Right atrium auricular region (tissue), 2 donors: ENCODE measurements around the gene TRNAU1AP. TPM values are rescaled to one million over a fixed set of nuclear protein-coding genes. Genes with fewer than 3 reads are reported as not detected.

Experiments
- DNase-seq: peaks from one replicate; pipeline ENCODE4 v3.0.0-alpha.2; 2019; ENCODE audit warnings: low spot score
- H3K27ac ChIP-seq, 2 donors: fragments of 200-600 bp; sonication (generic); 1 replicate in 1 of 2; 2 replicates in 1 of 2; pipeline ENCODE4 v1.5.1; 2016 to 2019
- H3K27me3 ChIP-seq, 2 donors: fragments of 200-600 bp; sonication (generic); one replicate each; pipeline versions ENCODE4 v1.5.1 to v1.6.0; 2017 to 2019
- H3K36me3 ChIP-seq: fragments of 200-600 bp; sonication (generic); one replicate; pipeline ENCODE4 v1.5.1; 2016
- H3K4me1 ChIP-seq, 2 donors: fragments of 200-600 bp; sonication (generic); one replicate each; pipeline versions ENCODE4 v1.5.1 to v1.6.0; 2017 to 2019
- H3K4me3 ChIP-seq, 2 donors: fragments of 200-600 bp; sonication (generic); 1 replicate in 1 of 2; 2 replicates in 1 of 2; pipeline ENCODE4 v1.5.1; 2017 to 2019; ENCODE audit warnings: mild to moderate bottlenecking in 1 of 2, moderate library complexity in 1 of 2
- H3K9me3 ChIP-seq, 2 donors: fragments of 200-600 bp; sonication (generic); one replicate each; pipeline ENCODE4 v1.5.1; 2019
- CTCF ChIP-seq, 2 donors: fragments of 200-600 bp; sonication (generic); IDR thresholded peaks; one replicate each; pipeline ENCODE4 v1.5.1; 2019; ENCODE audit warnings: antibody characterized with exemption in 2 of 2
- total RNA-seq, 2 donors: library from RNA; depleted of rRNA; stranded (reverse); fragments of >200 nt; gene quantifications; one replicate each; pipeline ENCODE4 v1.1.0, GENCODE V29; 2016

TRNAU1AP gene
- total RNA-seq, 2 donors from 2014 or later, result 7.4 to 12.6 TPM

GRCh38 chr1:28507646-28508434, 45.0 kb upstream of the TRNAU1AP start:
- Histone ChIP-seq H3K36me3 (peaks cover 52% of the 10 kb centered on the region), H3K4me3 (peak overlapping the region; percentile 69 to 78), H3K27ac (peak overlapping the region; percentile 23 to 85), H3K4me1 (peaks cover 0 to 46% of the 10 kb centered on the region in 2 donors), H3K27me3 (no peaks in the 10 kb centered on the region), H3K9me3 (no peaks in the 10 kb centered on the region)
- DNase-seq, result no peak
- no peak for TF ChIP-seq CTCF (IDR thresholded peaks at IDR 0.05)

- H3K36me3 ChIP-seq, result peaks cover 58% of the 10 kb centered on the region
- TF ChIP-seq CTCF (IDR thresholded peaks at IDR 0.05), result no peak
- no peaks in the 10 kb centered on the region for H3K27me3 ChIP-seq
- peak overlapping the region in 1 of 2 donors; percentile 23 for H3K27ac ChIP-seq
- DNase-seq, result no peak
- H3K9me3 ChIP-seq, result no peaks in the 10 kb centered on the region
- H3K4me1 ChIP-seq, result peaks cover 0 to 46% of the 10 kb centered on the region in 2 donors
- H3K4me3 ChIP-seq, result peak overlapping the region in 1 of 2 donors; percentile 69
Measured at GRCh38 chr1:28508435-28508754, 44.5 kb upstream of the TRNAU1AP start.

DNA sequence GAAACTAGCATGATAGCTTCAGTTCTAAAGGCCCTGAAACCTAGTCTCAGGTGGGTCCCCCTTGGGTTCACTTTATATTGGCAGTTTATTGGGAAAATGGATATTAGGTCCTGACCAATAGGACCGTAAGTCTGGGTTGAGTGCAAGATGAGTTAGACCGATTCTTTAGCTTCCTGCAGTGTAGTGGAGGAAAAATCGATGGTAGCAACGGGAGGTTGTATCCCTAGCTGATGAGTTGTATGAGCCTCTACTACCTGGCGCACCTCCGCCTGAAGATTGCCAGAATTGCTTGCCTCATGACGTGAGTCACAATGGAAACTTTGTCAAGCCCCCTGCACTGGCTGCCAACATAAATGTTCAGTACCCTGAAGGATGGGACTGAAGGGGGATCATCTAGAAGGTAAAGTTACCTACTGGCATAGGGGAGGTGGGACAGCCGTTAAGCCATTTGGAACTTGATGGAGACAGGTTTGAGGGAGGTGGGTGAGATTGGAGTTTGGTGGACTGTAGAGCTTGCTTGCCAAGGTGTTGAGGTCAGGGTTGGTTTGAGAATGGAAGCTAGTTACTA, 43.1 kb upstream of the TRNAU1AP start:
- no peak overlapping the region for H3K4me3 ChIP-seq
- no peak for TF ChIP-seq CTCF (IDR thresholded peaks at IDR 0.05)
- no peaks in the 10 kb centered on the region for H3K27me3 ChIP-seq
- no peaks in the 10 kb centered on the region for H3K9me3 ChIP-seq
- no peak overlapping the region for H3K27ac ChIP-seq
- DNase-seq, result no peak
- peaks cover 0 to 46% of the 10 kb centered on the region in 2 donors for H3K4me1 ChIP-seq
- H3K36me3 ChIP-seq, result peaks cover 65% of the 10 kb centered on the region

DNA sequence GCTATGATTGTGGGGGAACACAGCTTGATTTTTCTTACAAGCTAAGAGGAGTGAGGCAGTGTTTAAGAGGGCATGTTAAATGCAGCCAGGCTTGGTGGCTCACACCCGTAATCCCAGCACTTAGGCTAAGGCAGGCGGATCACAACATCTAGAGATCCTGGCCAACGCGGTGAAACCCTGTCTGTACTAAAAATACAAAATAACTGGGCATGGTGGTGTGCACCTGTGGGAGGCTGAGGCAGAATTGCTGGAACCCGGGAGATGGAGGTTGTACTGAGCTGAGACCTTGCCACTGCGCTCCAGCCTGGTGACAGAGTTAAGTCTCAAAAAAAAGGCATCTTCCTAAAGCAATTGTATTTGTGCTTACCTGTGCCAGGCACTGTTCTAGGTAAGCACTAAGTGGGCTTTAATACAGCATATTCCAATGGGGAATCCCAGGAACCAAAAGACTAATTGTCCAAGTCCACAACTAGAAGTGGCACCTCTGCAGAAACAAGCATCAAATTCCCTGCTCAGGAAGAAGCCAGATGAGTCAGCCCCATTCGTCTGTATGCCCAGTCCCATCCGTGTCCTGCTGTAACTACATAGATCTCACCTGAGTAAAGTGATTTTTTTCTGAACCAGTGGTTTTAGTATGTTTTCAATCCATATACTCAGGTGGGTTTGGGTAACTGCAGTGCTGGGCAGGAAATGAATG, 42.5 kb upstream of the TRNAU1AP start:
- no peak overlapping the region for H3K4me3 ChIP-seq
- DNase-seq, result no peak
- peaks cover 70% of the 10 kb centered on the region for H3K36me3 ChIP-seq
- TF ChIP-seq CTCF (IDR thresholded peaks at IDR 0.05), result no peak
- no peak overlapping the region for H3K27ac ChIP-seq
- H3K27me3 ChIP-seq, result no peaks in the 10 kb centered on the region
- H3K4me1 ChIP-seq, result peaks cover 0 to 46% of the 10 kb centered on the region in 2 donors
- H3K9me3 ChIP-seq, result no peaks in the 10 kb centered on the region

DNA sequence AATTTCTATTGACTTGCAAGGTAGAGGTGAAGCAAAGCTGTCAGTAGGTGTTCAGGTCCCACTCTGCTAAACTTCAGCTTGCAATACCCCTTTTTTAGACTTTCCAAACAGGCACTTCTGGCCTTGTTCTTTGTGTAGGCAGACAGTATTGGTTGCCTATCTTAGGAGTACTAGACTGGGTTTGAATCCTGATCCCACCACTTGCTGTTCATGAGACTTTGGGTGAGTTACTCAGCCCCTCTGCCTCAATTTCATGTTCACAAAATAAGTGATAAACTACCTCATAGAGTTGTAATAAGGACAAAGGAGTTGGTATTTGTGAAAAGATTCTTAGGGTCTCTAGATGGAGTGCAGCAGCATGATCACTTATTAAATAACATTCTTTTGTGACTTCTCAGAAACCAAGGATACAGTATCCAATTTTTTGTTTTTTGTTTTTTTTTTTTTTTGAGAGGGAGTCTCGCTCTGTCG, 41.9 kb upstream of the TRNAU1AP start:
- peaks cover 70% of the 10 kb centered on the region for H3K36me3 ChIP-seq

More for the DNA sequence above, 41.9 kb upstream of the TRNAU1AP start:
- Histone ChIP-seq H3K27me3 (no peaks in the 10 kb centered on the region), H3K4me3 (no peak overlapping the region), H3K4me1 (peaks cover 0 to 46% of the 10 kb centered on the region in 2 donors), H3K9me3 (no peaks in the 10 kb centered on the region), H3K27ac (no peak overlapping the region)
- DNase-seq, result no peak
- TF ChIP-seq CTCF (IDR thresholded peaks at IDR 0.05), result no peak
